Neural cell (in vitro differentiated cells): Measurements from ENCODE around the gene CACNA1D. TPM values are rescaled to one million over a fixed set of nuclear protein-coding genes. Genes with fewer than 3 reads are reported as not detected.
"Not testable (repeated sequence)": the region's sequence is repeated elsewhere in the genome, so short reads cannot be mapped to it uniquely, and the experiment has no call there.

ENCODE experiments used
- H2AFZ ChIP-seq: fragments of 200-600, 300-800 bp; sonication (generic), shearing (Covaris generic); 2 replicates; pipeline ENCODE4 v1.6.0; 2014; ENCODE audit warnings: low read depth, mild to moderate bottlenecking, antibody characterized with exemption, low read length, moderate library complexity
- H3F3A ChIP-seq: fragments of 200-600 bp; shearing (Covaris generic); 2 replicates; pipeline ENCODE4 v1.6.1; 2016; ENCODE audit warnings: mild to moderate bottlenecking, moderate library complexity, mixed read lengths, antibody characterized with exemption, low read length; ENCODE audit not compliant: insufficient read depth, poor library complexity, severe bottlenecking
- H3K27ac ChIP-seq: fragments of 200-600, 300-800 bp; sonication (generic), shearing (Covaris generic); 2 replicates; pipeline ENCODE4 v1.5.1; 2014; ENCODE audit warnings: mild to moderate bottlenecking, low read length, moderate library complexity
- H3K27me3 ChIP-seq: fragments of 300-800, 200-600 bp; sonication (generic), shearing (Covaris generic); 2 replicates; pipeline ENCODE4 v1.6.0; 2014; ENCODE audit warnings: mild to moderate bottlenecking, low read depth, low read length, moderate library complexity; ENCODE audit not compliant: insufficient read depth
- H3K36me3 ChIP-seq: fragments of 300-800, 200-600 bp; sonication (generic), shearing (Covaris generic); 2 replicates; pipeline ENCODE4 v1.5.1; 2014; ENCODE audit warnings: mild to moderate bottlenecking, antibody characterized with exemption, low read length, moderate library complexity; ENCODE audit not compliant: insufficient read depth
- H3K4me2 ChIP-seq: fragments of 300-800, 200-600 bp; sonication (generic), shearing (Covaris generic); 2 replicates; pipeline ENCODE4 v1.6.0; 2014; ENCODE audit warnings: mild to moderate bottlenecking, low read length
- H3K4me3 ChIP-seq: fragments of 300-800, 200-600 bp; sonication (generic), shearing (Covaris generic); 2 replicates; pipeline ENCODE4 v1.5.1; 2014; ENCODE audit warnings: mild to moderate bottlenecking, low read length, moderate library complexity
- H3K79me2 ChIP-seq: fragments of 200-600 bp; shearing (Covaris generic); replicated peaks from 2 replicates; pipeline ENCODE4 v1.6.0; 2014; ENCODE audit warnings: mild to moderate bottlenecking, low read length, moderate library complexity; ENCODE audit not compliant: insufficient read depth
- H3K9ac ChIP-seq: fragments of 300-800, 200-600 bp; sonication (generic), shearing (Covaris generic); 2 replicates; pipeline ENCODE4 v1.6.1; 2016; ENCODE audit warnings: mild to moderate bottlenecking, low read length, mixed read lengths
- H3K9me2 ChIP-seq: fragments of 200-600 bp; shearing (Covaris generic); 2 replicates; pipeline ENCODE4 v1.6.1; 2016; ENCODE audit warnings: mild to moderate bottlenecking, low read length, mixed read lengths; ENCODE audit not compliant: insufficient read depth
- H3K9me3 ChIP-seq: fragments of 200-600, 300-800 bp; sonication (generic), shearing (Covaris generic); 2 replicates; pipeline ENCODE4 v1.6.1; 2016; ENCODE audit warnings: mild to moderate bottlenecking, mixed run types, low read length, moderate library complexity, mixed read lengths
- H4K20me1 ChIP-seq: fragments of 200-600 bp; shearing (Covaris generic); 2 replicates; pipeline ENCODE4 v1.6.1; 2016; ENCODE audit warnings: mild to moderate bottlenecking, mixed run types; ENCODE audit not compliant: insufficient read depth
- EP300 ChIP-seq: fragments of 450-650 bp; conservative IDR thresholded peaks from 2 replicates; pipeline ENCODE4 v1.6.1; 2014; ENCODE audit warnings: antibody characterized with exemption, mild to moderate bottlenecking, moderate library complexity; ENCODE audit not compliant: poor library complexity, severe bottlenecking
- EZH2 ChIP-seq: fragments of 200-600, 300-800 bp; shearing (Covaris generic), sonication (generic); IDR thresholded peaks from 2 replicates; pipeline ENCODE4 v1.6.1; 2014; ENCODE audit warnings: antibody characterized with exemption, low read length, borderline replicate concordance, mild to moderate bottlenecking; ENCODE audit not compliant: insufficient read depth, poor library complexity, severe bottlenecking
- MXI1 ChIP-seq: fragments of 450-650 bp; conservative IDR thresholded peaks from 2 replicates; pipeline ENCODE4 v1.6.1; 2014; ENCODE audit warnings: antibody characterized with exemption, mild to moderate bottlenecking; ENCODE audit not compliant: poor library complexity, severe bottlenecking
- POLR2AphosphoS5 ChIP-seq: IDR thresholded peaks from 2 replicates; pipeline ENCODE4 v1.6.1; 2012
- RAD21 ChIP-seq: fragments of 450-650 bp; conservative IDR thresholded peaks from 2 replicates; pipeline ENCODE4 v1.6.1; 2014; ENCODE audit warnings: antibody characterized with exemption, mild to moderate bottlenecking, moderate library complexity
- REST ChIP-seq: IDR thresholded peaks from 2 replicates; pipeline ENCODE4 v1.6.1; 2012; ENCODE audit warnings: borderline replicate concordance
- SMC3 ChIP-seq: fragments of 450-650 bp; conservative IDR thresholded peaks from 2 replicates; pipeline ENCODE4 v1.6.1; 2014; ENCODE audit warnings: antibody characterized with exemption, mild to moderate bottlenecking, moderate library complexity; ENCODE audit not compliant: poor library complexity
- TAF1 ChIP-seq: IDR thresholded peaks from 2 replicates; pipeline ENCODE4 v1.6.1; 2012; ENCODE audit warnings: low read depth
- polyA plus RNA-seq: library from polyadenylated mRNA; depleted of rRNA; stranded (reverse); fragments of >200 nt; gene quantifications from 2 replicates; pipeline ENCODE4 v1.2.3, GENCODE V29; 2014
- TF ChIP-seq, protein P1 (sequence below): fragments of 450-650 bp; IDR thresholded peaks from 2 replicates; pipeline ENCODE4 v1.5.1; 2014; ENCODE audit warnings: antibody characterized with exemption, mild to moderate bottlenecking, moderate library complexity; ENCODE audit not compliant: poor library complexity, severe bottlenecking

Gene CACNA1D
- polyA plus RNA-seq, 1 donor from 2014 or later, result 22.5 TPM

DNA sequence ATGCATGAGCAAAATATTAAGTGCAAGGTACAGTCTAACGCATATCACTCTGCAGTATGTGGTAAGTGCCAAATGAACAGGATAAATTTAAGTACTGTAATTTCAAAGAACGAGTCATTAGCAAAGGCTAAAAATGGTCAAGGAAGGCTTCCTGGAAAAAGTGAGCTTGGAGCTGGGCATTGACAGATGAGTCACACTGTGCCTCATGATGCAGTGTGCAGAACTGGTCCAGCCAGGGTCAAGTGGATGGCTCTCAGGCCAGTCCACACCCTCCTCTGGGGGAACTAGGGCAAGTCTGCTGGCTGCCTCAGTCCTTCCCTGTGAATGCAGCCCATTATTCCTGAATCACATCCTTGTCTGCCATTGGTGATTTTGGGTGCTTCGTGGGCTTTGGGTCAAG, 76.3 kb downstream of the CACNA1D start:
- no peak for TF ChIP-seq RAD21
- TF ChIP-seq POLR2AphosphoS5, result no peak
- no peak for TF ChIP-seq MXI1
- no peak for TF ChIP-seq EZH2
- TF ChIP-seq EP300, result no peak
- TF ChIP-seq SMC3, result no peak
- no peaks in the 10 kb centered on the region for H3K79me2 ChIP-seq

DNA sequence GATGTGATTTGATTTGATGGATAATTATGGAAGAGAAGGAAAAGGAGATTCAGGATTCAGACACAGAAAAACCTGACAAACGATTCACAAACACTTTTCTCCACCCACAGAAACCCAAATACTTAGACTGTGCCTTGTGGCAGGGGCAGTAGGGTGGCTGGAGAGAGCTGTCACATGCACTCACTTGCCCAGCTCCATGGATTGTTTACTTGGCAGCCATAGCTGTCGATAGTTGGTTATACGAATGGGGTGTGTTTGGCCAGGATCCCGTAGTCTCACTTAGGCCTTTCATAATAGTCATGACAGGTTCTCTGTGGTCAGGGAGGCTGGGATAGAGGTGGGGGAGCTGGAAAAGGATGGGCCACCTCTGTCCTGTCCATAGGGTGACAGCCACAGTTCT, 76.9 kb downstream of the CACNA1D start:
- Histone ChIP-seq H3K79me2 (no peaks in the 10 kb centered on the region), H3K9ac (no peak overlapping the region), H3K9me2 (no peaks in the 10 kb centered on the region), H2AFZ (no peak overlapping the region), H3K27me3 (no peaks in the 10 kb centered on the region), H3K9me3 (no peaks in the 10 kb centered on the region), H3K27ac (no peak overlapping the region), H4K20me1 (no peaks in the 10 kb centered on the region), H3K4me2 (no peak overlapping the region), H3K36me3 (no peaks in the 10 kb centered on the region), H3K4me3 (no peak overlapping the region), H3F3A (no peaks in the 10 kb centered on the region)
- TF ChIP-seq POLR2AphosphoS5 (no peak), TAF1 (no peak), EP300 (no peak), MXI1 (no peak), EZH2 (no peak), REST (no peak)

More for the DNA sequence above, 76.3 kb downstream of the CACNA1D start:
- H3K9me2 ChIP-seq, result no peaks in the 10 kb centered on the region
- H3K4me3 ChIP-seq, result no peak overlapping the region
- H3F3A ChIP-seq, result no peaks in the 10 kb centered on the region
- no peak overlapping the region for H2AFZ ChIP-seq
- no peaks in the 10 kb centered on the region for H3K27me3 ChIP-seq
- no peaks in the 10 kb centered on the region for H4K20me1 ChIP-seq
- H3K4me2 ChIP-seq, result no peak overlapping the region
- no peak overlapping the region for H3K27ac ChIP-seq
- no peak overlapping the region for H3K9ac ChIP-seq
- no peaks in the 10 kb centered on the region for H3K9me3 ChIP-seq
- no peaks in the 10 kb centered on the region for H3K36me3 ChIP-seq

- not testable (repeated sequence) for H3F3A ChIP-seq, H3K4me2 ChIP-seq, H3K79me2 ChIP-seq, H4K20me1 ChIP-seq, H3K27me3 ChIP-seq, H3K9me3 ChIP-seq, H3K27ac ChIP-seq, H3K9ac ChIP-seq, H3K36me3 ChIP-seq, H2AFZ ChIP-seq, H3K9me2 ChIP-seq, H3K4me3 ChIP-seq
These were observed 77.8 kb downstream of the CACNA1D start for GRCh38 chr3:53572184-53572583.

DNA sequence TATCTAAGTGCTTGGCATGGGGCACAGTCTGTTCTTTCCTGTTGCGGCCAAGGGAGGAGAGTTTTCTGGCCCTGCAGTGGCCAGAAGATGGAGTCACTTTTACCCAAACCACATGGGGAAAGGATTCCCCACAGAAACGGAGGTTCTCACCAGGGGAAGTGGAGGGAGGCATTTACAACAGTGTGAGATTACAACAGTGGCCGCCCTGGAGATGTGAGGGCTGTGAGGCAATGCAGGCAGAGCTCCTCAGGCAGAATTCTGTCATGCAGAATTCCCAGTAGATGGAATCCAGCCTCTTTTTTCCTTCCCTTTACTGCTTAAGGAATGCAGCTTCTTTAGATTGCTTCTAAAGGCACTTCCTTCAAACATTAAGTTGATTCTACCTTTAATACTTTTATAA, 83.1 kb downstream of the CACNA1D start:
- Histone ChIP-seq H3K9ac (no peak overlapping the region), H3K27me3 (no peaks in the 10 kb centered on the region), H3K36me3 (no peaks in the 10 kb centered on the region), H3F3A (no peaks in the 10 kb centered on the region), H3K27ac (no peak overlapping the region), H4K20me1 (no peaks in the 10 kb centered on the region), H3K4me3 (no peak overlapping the region), H3K4me2 (no peak overlapping the region), H3K79me2 (no peaks in the 10 kb centered on the region), H3K9me2 (no peaks in the 10 kb centered on the region), H3K9me3 (no peaks in the 10 kb centered on the region), H2AFZ (no peak overlapping the region)
- TF ChIP-seq EP300 (no peak), MXI1 (no peak), REST (no peak), TAF1 (no peak)
- TF ChIP-seq, protein P1, sequence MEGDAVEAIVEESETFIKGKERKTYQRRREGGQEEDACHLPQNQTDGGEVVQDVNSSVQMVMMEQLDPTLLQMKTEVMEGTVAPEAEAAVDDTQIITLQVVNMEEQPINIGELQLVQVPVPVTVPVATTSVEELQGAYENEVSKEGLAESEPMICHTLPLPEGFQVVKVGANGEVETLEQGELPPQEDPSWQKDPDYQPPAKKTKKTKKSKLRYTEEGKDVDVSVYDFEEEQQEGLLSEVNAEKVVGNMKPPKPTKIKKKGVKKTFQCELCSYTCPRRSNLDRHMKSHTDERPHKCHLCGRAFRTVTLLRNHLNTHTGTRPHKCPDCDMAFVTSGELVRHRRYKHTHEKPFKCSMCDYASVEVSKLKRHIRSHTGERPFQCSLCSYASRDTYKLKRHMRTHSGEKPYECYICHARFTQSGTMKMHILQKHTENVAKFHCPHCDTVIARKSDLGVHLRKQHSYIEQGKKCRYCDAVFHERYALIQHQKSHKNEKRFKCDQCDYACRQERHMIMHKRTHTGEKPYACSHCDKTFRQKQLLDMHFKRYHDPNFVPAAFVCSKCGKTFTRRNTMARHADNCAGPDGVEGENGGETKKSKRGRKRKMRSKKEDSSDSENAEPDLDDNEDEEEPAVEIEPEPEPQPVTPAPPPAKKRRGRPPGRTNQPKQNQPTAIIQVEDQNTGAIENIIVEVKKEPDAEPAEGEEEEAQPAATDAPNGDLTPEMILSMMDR, result no peak
